Activated CD8-positive, alpha-beta memory T cell treated with anti-CD3 and anti-CD28 coated beads for 36 hours (primary cell): ENCODE data around the gene PTCH2. TPM values are rescaled to one million over a fixed set of nuclear protein-coding genes. Genes with fewer than 3 reads are reported as not detected.

ENCODE experiments used
- CTCF ChIA-PET: fragments of 350-600 bp; sonication (Branson Sonifier 250); formaldehyde crosslinking; loops from one replicate; lab custom pipeline; 2021; ENCODE audit warnings: antibody characterized with exemption; lab: Charles Lee
- POLR2A ChIA-PET: fragments of 350-600 bp; sonication (Branson Sonifier 250); formaldehyde crosslinking; loops from one replicate; lab custom pipeline; 2021; ENCODE audit warnings: antibody characterized with exemption; lab: Charles Lee
- total RNA-seq, 2 experiments: library from RNA; stranded (reverse); gene quantifications; one replicate each; pipeline ENCODE4 v1.2.3, GENCODE V29; 2021

Gene PTCH2, protein sequence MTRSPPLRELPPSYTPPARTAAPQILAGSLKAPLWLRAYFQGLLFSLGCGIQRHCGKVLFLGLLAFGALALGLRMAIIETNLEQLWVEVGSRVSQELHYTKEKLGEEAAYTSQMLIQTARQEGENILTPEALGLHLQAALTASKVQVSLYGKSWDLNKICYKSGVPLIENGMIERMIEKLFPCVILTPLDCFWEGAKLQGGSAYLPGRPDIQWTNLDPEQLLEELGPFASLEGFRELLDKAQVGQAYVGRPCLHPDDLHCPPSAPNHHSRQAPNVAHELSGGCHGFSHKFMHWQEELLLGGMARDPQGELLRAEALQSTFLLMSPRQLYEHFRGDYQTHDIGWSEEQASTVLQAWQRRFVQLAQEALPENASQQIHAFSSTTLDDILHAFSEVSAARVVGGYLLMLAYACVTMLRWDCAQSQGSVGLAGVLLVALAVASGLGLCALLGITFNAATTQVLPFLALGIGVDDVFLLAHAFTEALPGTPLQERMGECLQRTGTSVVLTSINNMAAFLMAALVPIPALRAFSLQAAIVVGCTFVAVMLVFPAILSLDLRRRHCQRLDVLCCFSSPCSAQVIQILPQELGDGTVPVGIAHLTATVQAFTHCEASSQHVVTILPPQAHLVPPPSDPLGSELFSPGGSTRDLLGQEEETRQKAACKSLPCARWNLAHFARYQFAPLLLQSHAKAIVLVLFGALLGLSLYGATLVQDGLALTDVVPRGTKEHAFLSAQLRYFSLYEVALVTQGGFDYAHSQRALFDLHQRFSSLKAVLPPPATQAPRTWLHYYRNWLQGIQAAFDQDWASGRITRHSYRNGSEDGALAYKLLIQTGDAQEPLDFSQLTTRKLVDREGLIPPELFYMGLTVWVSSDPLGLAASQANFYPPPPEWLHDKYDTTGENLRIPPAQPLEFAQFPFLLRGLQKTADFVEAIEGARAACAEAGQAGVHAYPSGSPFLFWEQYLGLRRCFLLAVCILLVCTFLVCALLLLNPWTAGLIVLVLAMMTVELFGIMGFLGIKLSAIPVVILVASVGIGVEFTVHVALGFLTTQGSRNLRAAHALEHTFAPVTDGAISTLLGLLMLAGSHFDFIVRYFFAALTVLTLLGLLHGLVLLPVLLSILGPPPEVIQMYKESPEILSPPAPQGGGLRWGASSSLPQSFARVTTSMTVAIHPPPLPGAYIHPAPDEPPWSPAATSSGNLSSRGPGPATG
- total RNA-seq, result under 1 TPM; 0.46 to 0.51 TPM

GRCh38 chr1:44842862-44843655 is at the start of gene PTCH2:
Gene PTCH2, minus strand, starts transcription at chr1:44843253. Its CDS starts 321 bp downstream, at chr1:44842932.
- CTCF ChIA-PET, result interaction anchor here (0.7 kb wide), 1 partner anchor 503 kb away, joined by 3 read pairs; no protein-coding TSS in a partner anchor
- POLR2A ChIA-PET, result interaction anchor here (0.6 to 0.7 kb wide), 2 partner anchors 26 to 112 kb away, joined by 3 read pairs; partner anchors contain the start of gene RNU5D-1

DNA sequence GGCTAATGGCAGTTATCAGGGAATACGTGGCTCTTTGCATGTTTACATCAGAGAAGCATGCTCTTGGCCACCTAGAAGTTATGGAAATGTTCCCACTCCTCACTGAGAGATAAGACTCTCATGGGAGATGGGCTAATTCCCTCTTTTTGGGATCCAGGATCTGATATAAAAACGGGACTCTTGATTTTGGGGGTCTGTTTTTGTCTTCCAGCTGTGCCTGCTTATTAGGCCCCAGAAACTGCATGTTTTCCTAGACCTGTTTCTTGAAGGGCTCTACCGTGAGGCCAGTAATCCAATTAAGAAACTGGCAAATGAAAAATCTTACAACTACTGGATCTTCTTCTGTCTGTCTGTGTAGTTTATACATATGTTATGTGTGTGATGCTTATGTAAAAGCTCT is 47.0 kb upstream of the PTCH2 start:
- POLR2A ChIA-PET, result interaction anchor here (0.5 kb wide), 1 partner anchor 13 kb away, joined by 6 read pairs; no protein-coding TSS in a partner anchor

GRCh38 chr1:44885406-44885805 is 42.4 kb upstream of the PTCH2 start:
- ChIA-PET CTCF (no interaction called here), POLR2A (no interaction called here)

More for the DNA sequence above, 47.0 kb upstream of the PTCH2 start:
- CTCF ChIA-PET, result no interaction called here

GRCh38 chr1:44884746-44885145 is 41.7 kb upstream of the PTCH2 start:
- CTCF ChIA-PET, result no interaction called here
- POLR2A ChIA-PET, result no interaction called here

- ChIA-PET CTCF (interaction anchor here (0.8 kb wide), 1 partner anchor 14 kb away, joined by 7 read pairs; no protein-coding TSS in a partner anchor), POLR2A (no interaction called here)
These were observed 38.1 kb upstream of the PTCH2 start for GRCh38 chr1:44881011-44881632.

- CTCF ChIA-PET, result no interaction called here
- POLR2A ChIA-PET, result no interaction called here
These were observed 31.1 kb upstream of the PTCH2 start for GRCh38 chr1:44874155-44874554.

GRCh38 chr1:44870096-44870495 is 27.0 kb upstream of the PTCH2 start:
- POLR2A ChIA-PET, result no interaction called here
- CTCF ChIA-PET, result interaction anchor here (0.6 kb wide), 1 partner anchor 123 kb away, joined by 4 read pairs; no protein-coding TSS in a partner anchor

GRCh38 chr1:44867801-44868200 is 24.7 kb upstream of the PTCH2 start:
- ChIA-PET CTCF (interaction anchor here (0.6 to 1.0 kb wide), 2 partner anchors 14 to 37 kb away, joined by 3 to 7 read pairs; no protein-coding TSS in a partner anchor), POLR2A (interaction anchor here (0.6 kb wide), 1 partner anchor 81 kb away, joined by 3 read pairs; no protein-coding TSS in a partner anchor)

GRCh38 chr1:44862829-44863401 is 19.9 kb upstream of the PTCH2 start:
- CTCF ChIA-PET, result no interaction called here
- POLR2A ChIA-PET, result no interaction called here

- CTCF ChIA-PET, result no interaction called here
- POLR2A ChIA-PET, result no interaction called here
These were observed 17.9 kb upstream of the PTCH2 start for GRCh38 chr1:44860891-44861425.

DNA sequence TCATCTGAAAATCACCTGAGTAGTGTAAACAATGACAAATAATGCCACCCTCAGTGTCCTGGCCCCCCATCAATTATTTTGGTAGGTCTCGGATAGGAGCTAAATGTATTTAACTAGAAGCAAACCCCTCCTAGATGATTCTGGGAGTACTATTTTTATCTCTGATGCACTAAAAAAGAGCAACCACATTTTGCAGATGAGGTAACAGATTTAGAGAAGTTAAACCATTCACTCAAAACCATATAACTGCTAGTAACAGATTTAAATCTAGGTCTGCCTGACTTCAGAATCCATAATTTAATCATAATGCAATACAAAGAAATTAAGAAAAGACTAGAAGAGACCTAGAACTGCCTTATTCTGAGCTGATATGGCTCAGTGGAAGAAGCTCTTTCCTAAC is 17.3 kb upstream of the PTCH2 start:
- POLR2A ChIA-PET, result no interaction called here

GRCh38 chr1:44857446-44857845 is 14.4 kb upstream of the PTCH2 start:
- POLR2A ChIA-PET, result no interaction called here
- CTCF ChIA-PET, result no interaction called here

More for the DNA sequence above, 17.3 kb upstream of the PTCH2 start:
- CTCF ChIA-PET, result no interaction called here

- CTCF ChIA-PET, result no interaction called here
- POLR2A ChIA-PET, result no interaction called here
These were observed 12.7 kb upstream of the PTCH2 start for GRCh38 chr1:44855742-44856141.

GRCh38 chr1:44854970-44855369 is 11.9 kb upstream of the PTCH2 start:
- ChIA-PET CTCF (interaction anchor here (0.7 kb wide), 1 partner anchor 32 kb away, joined by 3 read pairs; no protein-coding TSS in a partner anchor), POLR2A (no interaction called here)

- CTCF ChIA-PET, result interaction anchor here (0.7 kb wide), 1 partner anchor 465 kb away, joined by 3 read pairs; no protein-coding TSS in a partner anchor
- POLR2A ChIA-PET, result no interaction called here
These were observed 10.1 kb upstream of the PTCH2 start for GRCh38 chr1:44853201-44853600.

DNA sequence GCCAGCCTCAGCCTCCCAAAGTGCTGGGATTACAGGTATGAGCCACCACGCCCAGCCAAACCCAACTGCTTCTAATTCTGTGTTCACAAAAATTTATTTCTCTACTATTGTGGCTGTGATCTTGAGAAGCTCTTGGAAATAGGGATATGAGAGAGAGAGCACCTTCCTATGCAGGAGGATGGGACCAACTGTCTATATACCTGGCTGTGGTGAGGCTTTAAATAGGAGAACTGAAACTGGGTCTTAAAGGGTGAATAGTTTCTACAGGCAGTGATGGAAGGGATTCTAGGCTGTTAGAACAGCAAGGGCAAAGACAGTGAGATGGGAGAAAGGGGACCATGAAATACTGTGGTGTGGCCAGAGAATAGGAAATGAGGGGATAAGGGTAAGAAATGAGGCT is 8.3 kb upstream of the PTCH2 start:
- POLR2A ChIA-PET, result no interaction called here
- CTCF ChIA-PET, result no interaction called here

DNA sequence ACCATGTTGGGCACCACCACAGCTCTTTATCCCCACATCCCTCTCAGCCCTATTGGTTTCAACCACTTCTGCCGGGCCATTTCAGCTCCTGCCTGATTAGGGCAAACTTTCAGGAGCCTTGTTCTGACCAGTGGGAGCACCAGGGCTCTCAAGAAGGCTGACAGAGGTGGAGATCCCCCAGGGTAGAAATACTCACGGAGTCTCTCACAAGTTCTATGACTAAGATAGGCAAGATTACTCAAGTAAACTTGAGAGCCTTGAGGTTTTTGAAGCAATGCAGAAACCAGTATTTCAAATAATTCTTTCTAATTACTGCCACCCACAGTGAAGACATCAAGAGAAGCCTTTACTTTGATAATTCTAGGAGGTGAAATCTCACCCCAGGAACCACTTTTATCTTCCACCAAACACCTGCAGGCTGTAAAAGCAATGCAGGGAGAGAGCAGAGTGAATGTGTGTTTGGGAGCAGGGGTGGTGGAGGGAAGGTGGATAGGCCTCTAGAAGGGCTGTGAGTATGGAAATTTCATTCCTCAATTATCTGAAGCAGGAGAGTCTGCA is 6.6 kb upstream of the PTCH2 start:
- POLR2A ChIA-PET, result no interaction called here
- CTCF ChIA-PET, result no interaction called here
